Mesothelial cell of epicardium (in vitro differentiated cells): Measurements from ENCODE around the gene SLC38A10. TPM values are rescaled to one million over a fixed set of nuclear protein-coding genes. Genes with fewer than 3 reads are reported as not detected.
"Not testable (repeated sequence)": the region's sequence is repeated elsewhere in the genome, so short reads cannot be mapped to it uniquely, and the experiment has no call there.

Source experiments
- DNase-seq, 2 experiments: peaks; one replicate each; pipeline ENCODE4 v3.0.0; 2021; ENCODE audit warnings: low spot score in 2 of 2; ENCODE audit not compliant: unreplicated experiment in 2 of 2
- H3K27ac Mint-ChIP-seq: 2 replicates; pipeline ENCODE4 v1.8.0; 2021; ENCODE audit warnings: mixed read lengths
- H3K27me3 Mint-ChIP-seq: 2 replicates; pipeline ENCODE4 v1.8.0; 2021; ENCODE audit warnings: low read depth, mixed read lengths
- H3K36me3 Mint-ChIP-seq: 2 replicates; pipeline ENCODE4 v1.8.0; 2021; ENCODE audit warnings: mixed read lengths
- H3K4me1 Mint-ChIP-seq: 2 replicates; pipeline ENCODE4 v1.8.0; 2021; ENCODE audit warnings: mixed read lengths
- H3K4me3 Mint-ChIP-seq: 2 replicates; pipeline ENCODE4 v1.8.0; 2021; ENCODE audit warnings: mild to moderate bottlenecking, moderate library complexity, mixed read lengths
- H3K9me3 Mint-ChIP-seq: 2 replicates; pipeline ENCODE4 v1.8.0; 2021; ENCODE audit warnings: mixed read lengths
- CTCF ChIP-seq: fragments of 200-600 bp; sonication (generic); IDR thresholded peaks from one replicate; pipeline ENCODE4 v1.5.0; 2021; ENCODE audit warnings: antibody characterized with exemption; ENCODE audit not compliant: unreplicated experiment
- total RNA-seq: library from RNA; stranded (reverse); gene quantifications from 3 replicates; pipeline ENCODE4 v1.2.1, GENCODE V29; 2021

SLC38A10 gene
- total RNA-seq, 1 donor from 2014 or later: 103 TPM

GRCh38 chr17:81311946-81312345, 16.8 kb upstream of the SLC38A10 start:
- H3K4me1 Mint-ChIP-seq: peaks cover 34% of the 10 kb centered on the region
- H3K36me3 Mint-ChIP-seq: no peaks in the 10 kb centered on the region
- no peak for DNase-seq
- no peaks in the 10 kb centered on the region for H3K9me3 Mint-ChIP-seq
- no peak for TF ChIP-seq CTCF
- H3K4me3 Mint-ChIP-seq: no peak overlapping the region
- H3K27me3 Mint-ChIP-seq: no peaks in the 10 kb centered on the region
- H3K27ac Mint-ChIP-seq: no peak overlapping the region

GRCh38 chr17:81310949-81311550, 15.9 kb upstream of the SLC38A10 start:
- Mint-ChIP-seq H3K27me3 (no peaks in the 10 kb centered on the region), H3K27ac (peak overlapping the region; percentile 93), H3K9me3 (no peaks in the 10 kb centered on the region), H3K36me3 (no peaks in the 10 kb centered on the region), H3K4me1 (peaks cover 35% of the 10 kb centered on the region), H3K4me3 (peak overlapping the region; percentile 38)
- no peak for TF ChIP-seq CTCF
- no peak for DNase-seq

DNA sequence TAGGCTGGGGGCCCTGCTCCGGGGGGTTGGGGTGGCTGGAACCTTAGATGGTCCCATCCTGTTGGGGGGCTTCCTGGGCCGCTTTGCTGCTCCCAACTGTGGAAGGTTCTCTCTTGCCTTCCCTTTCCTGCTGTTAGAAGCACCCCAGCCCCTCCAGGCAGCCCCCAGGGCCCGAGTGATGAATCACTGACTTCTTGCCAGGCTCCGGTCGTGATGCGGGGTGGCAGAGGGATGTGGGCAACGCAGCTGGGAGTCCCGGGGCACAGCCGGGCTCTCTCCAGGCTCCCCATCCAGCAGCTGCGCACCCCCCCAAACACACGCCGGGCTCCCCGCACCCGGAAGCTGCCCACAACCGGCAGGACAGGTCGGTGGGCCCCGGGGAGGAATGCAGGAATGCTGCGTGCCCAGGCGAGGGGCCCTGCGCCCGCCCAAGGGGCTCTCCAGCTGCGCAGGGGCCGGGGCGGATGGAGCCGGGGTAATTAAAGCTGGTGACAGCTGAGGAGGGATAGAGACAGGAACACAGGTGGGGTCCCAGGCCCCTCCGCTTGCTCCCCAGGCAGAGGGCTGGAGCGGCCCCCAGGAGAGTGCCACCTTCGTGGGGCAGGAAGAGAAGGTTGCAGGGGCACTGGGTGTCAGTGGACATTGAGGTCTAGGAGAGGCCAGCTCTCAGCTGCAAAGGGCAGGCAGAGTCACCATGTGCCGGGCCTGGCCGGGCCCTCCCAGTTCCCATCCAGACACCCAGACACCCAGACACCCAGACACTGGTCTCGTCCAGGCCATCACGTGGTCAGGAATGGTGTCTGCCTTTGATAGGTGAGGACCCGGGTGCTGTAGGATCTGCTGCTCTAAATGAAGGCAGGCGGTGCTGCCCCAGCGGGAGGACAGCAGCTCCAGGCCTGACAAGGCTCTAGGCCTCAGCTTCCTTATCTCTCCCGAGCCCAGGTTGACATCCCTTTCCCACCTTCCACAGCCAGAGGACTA, 15.0 kb upstream of the SLC38A10 start:
- no peaks in the 10 kb centered on the region for H3K9me3 Mint-ChIP-seq
- peak overlapping the region; percentile 45 for H3K4me3 Mint-ChIP-seq
- H3K27ac Mint-ChIP-seq: peak overlapping the region; percentile 93

GRCh38 chr17:81309140-81309858, 14.2 kb upstream of the SLC38A10 start:
- peak overlapping the region; percentile 90 for H3K27ac Mint-ChIP-seq
- no peaks in the 10 kb centered on the region for H3K36me3 Mint-ChIP-seq
- H3K9me3 Mint-ChIP-seq: no peaks in the 10 kb centered on the region
- H3K4me1 Mint-ChIP-seq: peaks cover 37% of the 10 kb centered on the region
- no peaks in the 10 kb centered on the region for H3K27me3 Mint-ChIP-seq
- peak in 1 of 2 experiments; percentile 70 for DNase-seq
- peak; percentile 62 for TF ChIP-seq CTCF
- peak overlapping the region; percentile 45 for H3K4me3 Mint-ChIP-seq

More for the DNA sequence above, 15.0 kb upstream of the SLC38A10 start:
- Mint-ChIP-seq H3K27me3 (no peaks in the 10 kb centered on the region), H3K36me3 (no peaks in the 10 kb centered on the region), H3K4me1 (peaks cover 37% of the 10 kb centered on the region)
- peak; percentile 58 to 71 for DNase-seq
- TF ChIP-seq CTCF: no peak

DNA sequence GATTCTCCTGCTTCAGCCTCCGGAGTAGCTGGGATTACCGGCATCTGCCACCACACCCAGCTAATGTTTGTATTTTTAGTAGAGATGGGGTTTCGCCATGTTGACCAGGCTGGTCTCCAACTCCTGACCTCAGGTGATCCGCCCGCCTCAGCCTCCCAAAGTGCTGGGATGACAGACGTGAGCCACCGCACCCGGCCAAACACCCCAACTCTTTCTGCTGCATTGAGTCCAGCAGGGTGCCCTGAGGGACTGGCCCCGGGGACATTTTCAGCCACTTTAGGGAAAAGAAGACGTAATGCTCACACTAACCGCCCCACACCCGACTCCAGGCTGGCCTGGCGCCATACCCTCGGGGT, 13.7 kb upstream of the SLC38A10 start:
- peaks cover 37% of the 10 kb centered on the region for H3K4me1 Mint-ChIP-seq
- H3K36me3 Mint-ChIP-seq, DNase-seq, H3K27me3 Mint-ChIP-seq, H3K9me3 Mint-ChIP-seq: not testable (repeated sequence)
- peak overlapping the region; percentile 90 for H3K27ac Mint-ChIP-seq
- peak overlapping the region; percentile 17 for H3K4me3 Mint-ChIP-seq
